Astrocyte (in vitro differentiated cells and primary cell): ENCODE measurements around the gene IL10RA. TPM values are rescaled to one million over a fixed set of nuclear protein-coding genes. Genes with fewer than 3 reads are reported as not detected.

Source experiments
- DNase-seq: peaks from one replicate; pipeline ENCODE4 v3.0.0-alpha.2; 2010; ENCODE audit warnings: low read depth
- FAIRE-seq: peaks from 2 replicates; lab custom pipeline; 2011; peaks lifted over from hg19 to GRCh38; lab: Jason Lieb, UNC
- H2AFZ ChIP-seq: 2 replicates; pipeline ENCODE4 v1.6.0; 2012; ENCODE audit warnings: low read depth, low read length, inconsistent platforms
- H3K27ac ChIP-seq: 2 replicates; pipeline ENCODE4 v1.5.1; 2011; ENCODE audit warnings: low read depth, low read length, inconsistent platforms
- H3K27me3 ChIP-seq: 2 replicates; pipeline ENCODE4 v1.6.0; 2011; ENCODE audit warnings: low read length, inconsistent platforms; ENCODE audit not compliant: insufficient read depth
- H3K36me3 ChIP-seq: 2 replicates; pipeline ENCODE4 v1.5.1; 2011; ENCODE audit warnings: low read length, inconsistent platforms; ENCODE audit not compliant: insufficient read depth
- H3K4me1 ChIP-seq: 2 replicates; pipeline ENCODE4 v1.5.1; 2011; ENCODE audit warnings: low read length, inconsistent platforms; ENCODE audit not compliant: insufficient read depth
- H3K4me2 ChIP-seq: 2 replicates; pipeline ENCODE4 v1.6.0; 2012; ENCODE audit warnings: low read length, inconsistent platforms
- H3K4me3 ChIP-seq: 2 replicates; pipeline ENCODE4 v1.5.1; 2011; ENCODE audit warnings: low read depth, mild to moderate bottlenecking, low read length, inconsistent platforms; ENCODE audit not compliant: insufficient read depth
- H3K79me2 ChIP-seq: 2 replicates; pipeline ENCODE4 v1.6.0; 2012; ENCODE audit warnings: mild to moderate bottlenecking, low read length, inconsistent platforms; ENCODE audit not compliant: insufficient read depth
- H3K9ac ChIP-seq: 2 replicates; pipeline ENCODE4 v1.6.0; 2012; ENCODE audit warnings: mild to moderate bottlenecking, low read length, inconsistent platforms
- H3K9me3 ChIP-seq: 2 replicates; pipeline ENCODE4 v1.5.1; 2012; ENCODE audit warnings: low read depth, mild to moderate bottlenecking, low read length, inconsistent platforms; ENCODE audit not compliant: insufficient read depth
- H4K20me1 ChIP-seq: 2 replicates; pipeline ENCODE4 v1.6.0; 2012; ENCODE audit warnings: low read length, inconsistent platforms; ENCODE audit not compliant: insufficient read depth
- H3K27ac Mint-ChIP-seq: one replicate; pipeline ENCODE4 v1.8.0; 2021; ENCODE audit warnings: mild to moderate bottlenecking, mixed read lengths; ENCODE audit not compliant: unreplicated experiment
- H3K27me3 Mint-ChIP-seq: one replicate; pipeline ENCODE4 v1.8.0; 2021; ENCODE audit warnings: low read depth, mixed read lengths; ENCODE audit not compliant: unreplicated experiment
- H3K36me3 Mint-ChIP-seq: one replicate; pipeline ENCODE4 v1.8.0; 2021; ENCODE audit warnings: low read depth, mixed read lengths; ENCODE audit not compliant: unreplicated experiment
- H3K4me1 Mint-ChIP-seq: one replicate; pipeline ENCODE4 v1.8.0; 2021; ENCODE audit warnings: low read depth, mixed read lengths; ENCODE audit not compliant: unreplicated experiment
- H3K4me3 Mint-ChIP-seq: one replicate; pipeline ENCODE4 v1.8.0; 2021; ENCODE audit warnings: mild to moderate bottlenecking, moderate library complexity, mixed read lengths; ENCODE audit not compliant: unreplicated experiment
- H3K9me3 Mint-ChIP-seq: one replicate; pipeline ENCODE4 v1.8.0; 2021; ENCODE audit warnings: mild to moderate bottlenecking, mixed read lengths; ENCODE audit not compliant: unreplicated experiment
- EZH2 ChIP-seq: IDR thresholded peaks from 2 replicates; pipeline ENCODE4 v1.6.1; 2012; ENCODE audit warnings: mild to moderate bottlenecking, low read length, inconsistent platforms; ENCODE audit not compliant: insufficient read depth
- total RNA-seq: library from RNA; stranded (reverse); gene quantifications from 2 replicates; pipeline ENCODE4 v1.2.1, GENCODE V29; 2021
- TF ChIP-seq, protein P1 (sequence below): IDR thresholded peaks from 2 replicates; pipeline ENCODE4 v1.5.1; 2011; ENCODE audit warnings: low read depth, mild to moderate bottlenecking, inconsistent platforms, low read length, moderate library complexity; ENCODE audit not compliant: insufficient read depth

IL10RA gene
- total RNA-seq, 1 donor from 2014 or later, result 0.73 TPM

DNA sequence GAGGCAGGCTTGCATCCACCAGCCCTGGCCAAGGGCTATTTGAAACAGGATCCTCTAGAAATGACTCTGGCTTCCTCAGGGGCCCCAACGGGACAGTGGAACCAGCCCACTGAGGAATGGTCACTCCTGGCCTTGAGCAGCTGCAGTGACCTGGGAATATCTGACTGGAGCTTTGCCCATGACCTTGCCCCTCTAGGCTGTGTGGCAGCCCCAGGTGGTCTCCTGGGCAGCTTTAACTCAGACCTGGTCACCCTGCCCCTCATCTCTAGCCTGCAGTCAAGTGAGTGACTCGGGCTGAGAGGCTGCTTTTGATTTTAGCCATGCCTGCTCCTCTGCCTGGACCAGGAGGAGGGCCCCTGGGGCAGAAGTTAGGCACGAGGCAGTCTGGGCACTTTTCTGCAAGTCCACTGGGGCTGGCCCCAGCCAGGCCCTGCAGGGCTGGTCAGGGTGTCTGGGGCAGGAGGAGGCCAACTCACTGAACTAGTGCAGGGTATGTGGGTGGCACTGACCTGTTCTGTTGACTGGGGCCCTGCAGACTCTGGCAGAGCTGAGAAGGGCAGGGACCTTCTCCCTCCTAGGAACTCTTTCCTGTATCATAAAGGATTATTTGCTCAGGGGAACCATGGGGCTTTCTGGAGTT lies 13.3 kb downstream of the IL10RA start:
- Histone ChIP-seq H3K9me3 (no peaks in the 10 kb centered on the region), H4K20me1 (no peaks in the 10 kb centered on the region), H3K36me3 (no peaks in the 10 kb centered on the region), H3K4me2 (no peak overlapping the region), H3K27me3 (no peaks in the 10 kb centered on the region), H3K4me3 (no peak overlapping the region), H3K79me2 (no peaks in the 10 kb centered on the region), H3K9ac (no peak overlapping the region), H2AFZ (no peak overlapping the region), H3K4me1 (no peaks in the 10 kb centered on the region), H3K27ac (no peak overlapping the region)
- DNase-seq (no peak), FAIRE-seq (no peak)
- H3K27me3 Mint-ChIP-seq, result peaks cover 8% of the 10 kb centered on the region
- H3K36me3 Mint-ChIP-seq, result no peaks in the 10 kb centered on the region
- no peak for TF ChIP-seq EZH2
- H3K9me3 Mint-ChIP-seq, result peaks cover 6% of the 10 kb centered on the region
- peaks cover 10% of the 10 kb centered on the region for H3K4me1 Mint-ChIP-seq
- no peak overlapping the region for H3K4me3 Mint-ChIP-seq
- no peak overlapping the region for H3K27ac Mint-ChIP-seq

DNA sequence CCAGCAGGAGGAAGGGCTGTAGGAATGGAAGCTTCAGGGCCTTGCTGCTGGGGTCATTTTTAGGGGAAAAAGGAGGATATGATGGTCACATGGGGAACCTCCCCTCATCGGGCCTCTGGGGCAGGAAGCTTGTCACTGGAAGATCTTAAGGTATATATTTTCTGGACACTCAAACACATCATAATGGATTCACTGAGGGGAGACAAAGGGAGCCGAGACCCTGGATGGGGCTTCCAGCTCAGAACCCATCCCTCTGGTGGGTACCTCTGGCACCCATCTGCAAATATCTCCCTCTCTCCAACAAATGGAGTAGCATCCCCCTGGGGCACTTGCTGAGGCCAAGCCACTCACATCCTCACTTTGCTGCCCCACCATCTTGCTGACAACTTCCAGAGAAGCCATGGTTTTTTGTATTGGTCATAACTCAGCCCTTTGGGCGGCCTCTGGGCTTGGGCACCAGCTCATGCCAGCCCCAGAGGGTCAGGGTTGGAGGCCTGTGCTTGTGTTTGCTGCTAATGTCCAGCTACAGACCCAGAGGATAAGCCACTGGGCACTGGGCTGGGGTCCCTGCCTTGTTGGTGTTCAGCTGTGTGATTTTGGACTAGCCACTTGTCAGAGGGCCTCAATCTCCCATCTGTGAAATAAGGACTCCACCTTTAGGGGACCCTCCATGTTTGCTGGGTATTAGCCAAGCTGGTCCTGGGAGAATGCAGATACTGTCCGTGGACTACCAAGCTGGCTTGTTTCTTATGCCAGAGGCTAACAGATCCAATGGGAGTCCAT lies 14.1 kb downstream of the IL10RA start:
- H3K27ac Mint-ChIP-seq, result no peak overlapping the region
- no peaks in the 10 kb centered on the region for H3K36me3 ChIP-seq
- no peak for TF ChIP-seq EZH2
- TF ChIP-seq, protein P1, sequence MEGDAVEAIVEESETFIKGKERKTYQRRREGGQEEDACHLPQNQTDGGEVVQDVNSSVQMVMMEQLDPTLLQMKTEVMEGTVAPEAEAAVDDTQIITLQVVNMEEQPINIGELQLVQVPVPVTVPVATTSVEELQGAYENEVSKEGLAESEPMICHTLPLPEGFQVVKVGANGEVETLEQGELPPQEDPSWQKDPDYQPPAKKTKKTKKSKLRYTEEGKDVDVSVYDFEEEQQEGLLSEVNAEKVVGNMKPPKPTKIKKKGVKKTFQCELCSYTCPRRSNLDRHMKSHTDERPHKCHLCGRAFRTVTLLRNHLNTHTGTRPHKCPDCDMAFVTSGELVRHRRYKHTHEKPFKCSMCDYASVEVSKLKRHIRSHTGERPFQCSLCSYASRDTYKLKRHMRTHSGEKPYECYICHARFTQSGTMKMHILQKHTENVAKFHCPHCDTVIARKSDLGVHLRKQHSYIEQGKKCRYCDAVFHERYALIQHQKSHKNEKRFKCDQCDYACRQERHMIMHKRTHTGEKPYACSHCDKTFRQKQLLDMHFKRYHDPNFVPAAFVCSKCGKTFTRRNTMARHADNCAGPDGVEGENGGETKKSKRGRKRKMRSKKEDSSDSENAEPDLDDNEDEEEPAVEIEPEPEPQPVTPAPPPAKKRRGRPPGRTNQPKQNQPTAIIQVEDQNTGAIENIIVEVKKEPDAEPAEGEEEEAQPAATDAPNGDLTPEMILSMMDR, result no peak
- FAIRE-seq, result no peak
- H3K4me3 ChIP-seq, result no peak overlapping the region
- H3K9ac ChIP-seq, result no peak overlapping the region
- peaks cover 6% of the 10 kb centered on the region for H3K9me3 Mint-ChIP-seq
- H3K4me1 ChIP-seq, result no peaks in the 10 kb centered on the region
- H3K4me1 Mint-ChIP-seq, result peaks cover 10% of the 10 kb centered on the region
- no peak overlapping the region for H3K27ac ChIP-seq
- no peaks in the 10 kb centered on the region for H3K36me3 Mint-ChIP-seq
- no peaks in the 10 kb centered on the region for H4K20me1 ChIP-seq
- no peak overlapping the region for H3K4me3 Mint-ChIP-seq
- H3K79me2 ChIP-seq, result no peaks in the 10 kb centered on the region
- peaks cover 10% of the 10 kb centered on the region for H3K27me3 Mint-ChIP-seq
- H2AFZ ChIP-seq, result no peak overlapping the region
- no peaks in the 10 kb centered on the region for H3K27me3 ChIP-seq
- H3K4me2 ChIP-seq, result no peak overlapping the region
- no peaks in the 10 kb centered on the region for H3K9me3 ChIP-seq
- DNase-seq, result no peak

DNA sequence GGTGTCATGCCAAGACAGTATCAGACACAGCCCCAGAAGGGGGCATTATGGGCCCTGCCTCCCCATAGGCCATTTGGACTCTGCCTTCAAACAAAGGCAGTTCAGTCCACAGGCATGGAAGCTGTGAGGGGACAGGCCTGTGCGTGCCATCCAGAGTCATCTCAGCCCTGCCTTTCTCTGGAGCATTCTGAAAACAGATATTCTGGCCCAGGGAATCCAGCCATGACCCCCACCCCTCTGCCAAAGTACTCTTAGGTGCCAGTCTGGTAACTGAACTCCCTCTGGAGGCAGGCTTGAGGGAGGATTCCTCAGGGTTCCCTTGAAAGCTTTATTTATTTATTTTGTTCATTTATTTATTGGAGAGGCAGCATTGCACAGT lies 14.6 kb downstream of the IL10RA start:
- H3K27ac Mint-ChIP-seq, result no peak overlapping the region
- H3K27me3 ChIP-seq, result no peaks in the 10 kb centered on the region
- H3K79me2 ChIP-seq, result no peaks in the 10 kb centered on the region
- no peak overlapping the region for H3K4me2 ChIP-seq
- H3K4me3 ChIP-seq, result no peak overlapping the region
- peaks cover 13% of the 10 kb centered on the region for H3K27me3 Mint-ChIP-seq
- no peaks in the 10 kb centered on the region for H3K36me3 Mint-ChIP-seq
- FAIRE-seq (no peak), DNase-seq (no peak)
- no peak overlapping the region for H2AFZ ChIP-seq
- H3K9ac ChIP-seq, result no peak overlapping the region
- TF ChIP-seq, protein P1, result no peak
- no peak for TF ChIP-seq EZH2
- peaks cover 6% of the 10 kb centered on the region for H3K9me3 Mint-ChIP-seq
- H3K9me3 ChIP-seq, result no peaks in the 10 kb centered on the region
- H4K20me1 ChIP-seq, result no peaks in the 10 kb centered on the region
- no peak overlapping the region for H3K4me3 Mint-ChIP-seq
- no peak overlapping the region for H3K27ac ChIP-seq
- H3K4me1 ChIP-seq, result no peaks in the 10 kb centered on the region
- peaks cover 10% of the 10 kb centered on the region for H3K4me1 Mint-ChIP-seq
- no peaks in the 10 kb centered on the region for H3K36me3 ChIP-seq
